ENCODE data around the gene HIP1R.
"Not testable (repeated sequence)": the region's sequence is repeated elsewhere in the genome, so short reads cannot be mapped to it uniquely, and the experiment has no call there.

Gene HIP1R

GRCh38 chr12:122902854-122903692 is 67.8 kb downstream of the HIP1R start:
- no peaks in the 10 kb centered on the region for H3K9me2 ChIP-seq (replicated peaks; ENCODE audit: control insufficient read depth, low read length)
- peaks cover 27% of the 10 kb centered on the region for H3K4me1 ChIP-seq (ENCODE audit: control insufficient read depth, low read length)
- no peaks in the 10 kb centered on the region for H3K36me3 ChIP-seq (ENCODE audit: control insufficient read depth, low read length)
- no peak overlapping the region for H3K4me2 ChIP-seq (ENCODE audit: low read length)
- no peaks in the 10 kb centered on the region for H3K79me2 ChIP-seq (ENCODE audit: control insufficient read depth, low read length)
- peaks cover 4% of the 10 kb centered on the region; the same call in 1 of the 2 replicates for H3F3A ChIP-seq (ENCODE audit: control insufficient read depth, insufficient read depth)
- no peak overlapping the region for H3K4me3 ChIP-seq (ENCODE audit: low read length)
- no peaks in the 10 kb centered on the region for H3K9me3 ChIP-seq (ENCODE audit: control insufficient read depth, insufficient read depth, low read length)
- no peak for TF ChIP-seq EZH2phosphoT487 (IDR thresholded peaks at IDR 0.05; ENCODE audit: borderline replicate concordance, low read length)
- no peak for TF ChIP-seq CTCF (IDR thresholded peaks at IDR 0.05; ENCODE audit: low read depth, low read length, poor library complexity, severe bottlenecking)
- H4K20me1 ChIP-seq (ENCODE audit: control insufficient read depth, insufficient read depth, low read depth, low read length), result no peaks in the 10 kb centered on the region
- H3K27me3 ChIP-seq (ENCODE audit: control insufficient read depth, low read length), result peaks cover 4% of the 10 kb centered on the region; the same call in 1 of the 2 replicates
- H3K27ac ChIP-seq (ENCODE audit: low read depth, low read length), result no peak overlapping the region

GRCh38 chr12:122903693-122904034 is 68.4 kb downstream of the HIP1R start:
- Histone ChIP-seq H3K9me3 (ENCODE audit: control insufficient read depth, insufficient read depth, low read length) (no peaks in the 10 kb centered on the region), H3K27ac (ENCODE audit: low read depth, low read length) (no peak overlapping the region), H3K4me1 (ENCODE audit: control insufficient read depth, low read length) (peaks cover 22% of the 10 kb centered on the region), H3K9me2 (replicated peaks; ENCODE audit: control insufficient read depth, low read length) (no peaks in the 10 kb centered on the region), H3F3A (ENCODE audit: control insufficient read depth, insufficient read depth) (no peaks in the 10 kb centered on the region), H3K27me3 (ENCODE audit: control insufficient read depth, low read length) (peaks cover 4% of the 10 kb centered on the region; the same call in 1 of the 2 replicates), H3K79me2 (ENCODE audit: control insufficient read depth, low read length) (no peaks in the 10 kb centered on the region), H3K4me2 (ENCODE audit: low read length) (no peak overlapping the region), H3K4me3 (ENCODE audit: low read length) (no peak overlapping the region), H4K20me1 (ENCODE audit: control insufficient read depth, insufficient read depth, low read depth, low read length) (no peaks in the 10 kb centered on the region), H3K36me3 (ENCODE audit: control insufficient read depth, low read length) (no peaks in the 10 kb centered on the region)
- TF ChIP-seq CTCF (IDR thresholded peaks at IDR 0.05; ENCODE audit: low read depth, low read length, poor library complexity, severe bottlenecking) (no peak), EZH2phosphoT487 (IDR thresholded peaks at IDR 0.05; ENCODE audit: borderline replicate concordance, low read length) (no peak)

- H3K4me2 ChIP-seq (ENCODE audit: low read length); H3F3A ChIP-seq (ENCODE audit: control insufficient read depth, insufficient read depth); H3K27ac ChIP-seq (ENCODE audit: low read depth, low read length); H3K9me3 ChIP-seq (ENCODE audit: control insufficient read depth, insufficient read depth, low read length); H3K27me3 ChIP-seq (ENCODE audit: control insufficient read depth, low read length); H3K36me3 ChIP-seq (ENCODE audit: control insufficient read depth, low read length); H3K79me2 ChIP-seq (ENCODE audit: control insufficient read depth, low read length); H3K4me3 ChIP-seq (ENCODE audit: low read length); H3K9me2 ChIP-seq (replicated peaks; ENCODE audit: control insufficient read depth, low read length); H4K20me1 ChIP-seq (ENCODE audit: control insufficient read depth, insufficient read depth, low read depth, low read length): not testable (repeated sequence)
- H3K4me1 ChIP-seq (ENCODE audit: control insufficient read depth, low read length), result peaks cover 11% of the 10 kb centered on the region
Measured at GRCh38 chr12:122905258-122905657, 70.0 kb downstream of the HIP1R start.

- no peak overlapping the region for H3K4me3 ChIP-seq (ENCODE audit: low read length)
- H4K20me1 ChIP-seq (ENCODE audit: control insufficient read depth, insufficient read depth, low read depth, low read length), result no peaks in the 10 kb centered on the region
- no peaks in the 10 kb centered on the region for H3K4me1 ChIP-seq (ENCODE audit: control insufficient read depth, low read length)
- no peaks in the 10 kb centered on the region for H3K9me3 ChIP-seq (ENCODE audit: control insufficient read depth, insufficient read depth, low read length)
- H3K79me2 ChIP-seq (ENCODE audit: control insufficient read depth, low read length), result no peaks in the 10 kb centered on the region
- TF ChIP-seq CTCF (IDR thresholded peaks at IDR 0.05; ENCODE audit: low read depth, low read length, poor library complexity, severe bottlenecking) (no peak), EZH2phosphoT487 (IDR thresholded peaks at IDR 0.05; ENCODE audit: borderline replicate concordance, low read length) (no peak)
- no peak overlapping the region for H3K4me2 ChIP-seq (ENCODE audit: low read length)
- no peak overlapping the region for H3K27ac ChIP-seq (ENCODE audit: low read depth, low read length)
- no peaks in the 10 kb centered on the region for H3K36me3 ChIP-seq (ENCODE audit: control insufficient read depth, low read length)
- H3K27me3 ChIP-seq (ENCODE audit: control insufficient read depth, low read length), result no peaks in the 10 kb centered on the region
- no peaks in the 10 kb centered on the region for H3K9me2 ChIP-seq (replicated peaks; ENCODE audit: control insufficient read depth, low read length)
- no peaks in the 10 kb centered on the region for H3F3A ChIP-seq (ENCODE audit: control insufficient read depth, insufficient read depth)
Measured at GRCh38 chr12:122908915-122909314, 73.7 kb downstream of the HIP1R start.

All from DOHH2 (cell line).